ENCODE data around the gene SMPX.

SMPX gene

GRCh38 chrX:21711129-21711847, 46.6 kb downstream of the SMPX start:
- FAIRE-seq = no peak

GRCh38 chrX:21708116-21708515, 49.8 kb downstream of the SMPX start:
- no peak for FAIRE-seq

GRCh38 chrX:21705225-21705624, 52.7 kb downstream of the SMPX start:
- no peak for FAIRE-seq

- FAIRE-seq = no peak
Observed at GRCh38 chrX:21702725-21703124, 55.2 kb downstream of the SMPX start.

- FAIRE-seq = no peak
Observed at GRCh38 chrX:21700967-21701366, 56.9 kb downstream of the SMPX start.

- no peak for FAIRE-seq
Observed at GRCh38 chrX:21700275-21700674, 57.6 kb downstream of the SMPX start.

GRCh38 chrX:21699136-21699535, 58.8 kb downstream of the SMPX start:
- no peak for FAIRE-seq

- FAIRE-seq = no peak
Observed at GRCh38 chrX:21698272-21698671, 59.6 kb downstream of the SMPX start.

- FAIRE-seq = no peak
Observed at GRCh38 chrX:21691512-21692018, 66.4 kb downstream of the SMPX start.

- FAIRE-seq = no peak
Observed at GRCh38 chrX:21683941-21684340, 74.0 kb downstream of the SMPX start.

GRCh38 chrX:21678048-21678612, 79.8 kb downstream of the SMPX start:
- no peak for FAIRE-seq

- no peak for FAIRE-seq
Observed at GRCh38 chrX:21675931-21676330, 82.0 kb downstream of the SMPX start.

- no peak for FAIRE-seq
Observed at GRCh38 chrX:21674430-21675186, 83.3 kb downstream of the SMPX start.

- no peak for FAIRE-seq
Observed at GRCh38 chrX:21666679-21667078, 91.2 kb downstream of the SMPX start.

- no peak for FAIRE-seq
Observed at GRCh38 chrX:21666252-21666651, 91.7 kb downstream of the SMPX start.

- no peak for FAIRE-seq
Observed at GRCh38 chrX:21662761-21663160, 95.2 kb downstream of the SMPX start.

GRCh38 chrX:21661316-21661715, 96.6 kb downstream of the SMPX start:
- no peak for FAIRE-seq

GRCh38 chrX:21660156-21660555, 97.8 kb downstream of the SMPX start:
- no peak for FAIRE-seq

GRCh38 chrX:21659320-21659719, 98.6 kb downstream of the SMPX start:
- FAIRE-seq = no peak

GRCh38 chrX:21658746-21659145, 99.2 kb downstream of the SMPX start:
- no peak for FAIRE-seq

- FAIRE-seq = no peak
Observed at GRCh38 chrX:21658152-21658737, 99.7 kb downstream of the SMPX start, which contains the start of gene KLHL34. Gene KLHL34, minus strand, starts transcription at chrX:21658330. Its CDS starts 542 bp downstream, at chrX:21657788.

GRCh38 chrX:21657318-21658151, 100.4 kb downstream of the SMPX start:
- FAIRE-seq = no peak
